CD4-positive, alpha-beta T cell (primary cell): Measurements from ENCODE around the gene ANXA2. TPM values are rescaled to one million over a fixed set of nuclear protein-coding genes. Genes with fewer than 3 reads are reported as not detected.

ENCODE experiments used
- ATAC-seq: fragments of 200-7000 bp; cut with Tn5 transposase; one replicate; pipeline ENCODE4 v1.10.0; 2022; ENCODE audit warnings: mild to moderate bottlenecking; ENCODE audit not compliant: poor library complexity
- CTCF ChIA-PET: fragments of 350-600 bp; sonication (Branson Sonifier 250); formaldehyde crosslinking; loops from one replicate; lab custom pipeline; 2021; ENCODE audit warnings: antibody characterized with exemption, inconsistent platforms; lab: Charles Lee
- POLR2A ChIA-PET: fragments of 350-600 bp; sonication (Branson Sonifier 250); formaldehyde crosslinking; loops from one replicate; lab custom pipeline; 2021; ENCODE audit warnings: antibody characterized with exemption, inconsistent platforms; lab: Charles Lee
- DNase-seq, 14 experiments: peaks; one replicate each; pipeline ENCODE4 v3.0.0-alpha.2; 2013 to 2020; ENCODE audit warnings: mixed read lengths in 2 of 14
- H3K27ac ChIP-seq, 2 donors: one replicate each; pipeline versions ENCODE4 v1.5.1 to v1.7.0; 2013; ENCODE audit warnings: low read length in 2 of 2, low read depth in 1 of 2, mild to moderate bottlenecking in 1 of 2
- H3K27me3 ChIP-seq, 2 experiments: 1 replicate in 1 of 2; 2 replicates in 1 of 2; pipeline versions ENCODE4 v1.6.1 to v1.7.0; 2013; ENCODE audit warnings: low read length in 2 of 2, control low read depth in 1 of 2, mild to moderate bottlenecking in 1 of 2, moderate library complexity in 1 of 2; ENCODE audit not compliant: insufficient read depth in 2 of 2, control insufficient read depth in 1 of 2
- H3K36me3 ChIP-seq: one replicate; pipeline ENCODE4 v1.6.1; 2013; ENCODE audit warnings: low read length, control low read depth; ENCODE audit not compliant: insufficient read depth
- H3K4me1 ChIP-seq: one replicate; pipeline ENCODE4 v1.6.1; 2013; ENCODE audit warnings: low read length, control low read depth; ENCODE audit not compliant: insufficient read depth
- H3K4me3 ChIP-seq: one replicate; pipeline ENCODE4 v1.5.1; 2013; ENCODE audit warnings: mild to moderate bottlenecking, low read length, moderate library complexity
- H3K9me3 ChIP-seq, 2 experiments: 1 replicate in 1 of 2; 2 replicates in 1 of 2; pipeline versions ENCODE4 v1.6.1 to v1.7.0; 2013; ENCODE audit warnings: low read length in 2 of 2, mild to moderate bottlenecking in 2 of 2, control low read depth in 1 of 2, moderate library complexity in 1 of 2; ENCODE audit not compliant: control insufficient read depth in 1 of 2, insufficient read depth in 1 of 2
- H3K27ac Mint-ChIP-seq: one replicate; pipeline ENCODE4 v1.8.0; 2020; ENCODE audit warnings: mixed read lengths
- H3K27me3 Mint-ChIP-seq: one replicate; pipeline ENCODE4 v1.8.0; 2021; ENCODE audit warnings: mixed read lengths
- H3K36me3 Mint-ChIP-seq: one replicate; pipeline ENCODE4 v1.8.0; 2021; ENCODE audit warnings: low read depth, mixed read lengths
- H3K4me1 Mint-ChIP-seq: one replicate; pipeline ENCODE4 v1.8.0; 2021; ENCODE audit warnings: low read depth, mixed read lengths
- H3K4me3 Mint-ChIP-seq: one replicate; pipeline ENCODE4 v1.8.0; 2020; ENCODE audit warnings: mild to moderate bottlenecking, mixed read lengths
- H3K9me3 Mint-ChIP-seq: one replicate; pipeline ENCODE4 v1.8.0; 2020; ENCODE audit warnings: mixed read lengths
- intact Hi-C, 2 experiments: fragments of 100-400 bp; cut with DNase I in 1 of 2; cut with micrococcal nuclease in 1 of 2; formaldehyde crosslinking; loops; one replicate each; pipeline versions ENCODE4 v1.15.1 to v1.9.0; 2023 to 2025; cut with DNase I, micrococcal nuclease
- total RNA-seq, 174 experiments: library from RNA in 2 of 174; stranded (reverse) in 2 of 174; gene quantifications; one replicate each; pipeline ENCODE4 v1.2.3 and lab custom pipeline; 2021 to 2026
- TF ChIP-seq, protein P1 (sequence below): fragments of 200-600 bp; IDR thresholded peaks from one replicate; pipeline ENCODE4 v1.8.0; 2022; ENCODE audit warnings: antibody characterized with exemption, mild to moderate bottlenecking

Gene ANXA2
- total RNA-seq, 2 experiments from 2014 or later = 70.8 to 74.5 TPM

DNA sequence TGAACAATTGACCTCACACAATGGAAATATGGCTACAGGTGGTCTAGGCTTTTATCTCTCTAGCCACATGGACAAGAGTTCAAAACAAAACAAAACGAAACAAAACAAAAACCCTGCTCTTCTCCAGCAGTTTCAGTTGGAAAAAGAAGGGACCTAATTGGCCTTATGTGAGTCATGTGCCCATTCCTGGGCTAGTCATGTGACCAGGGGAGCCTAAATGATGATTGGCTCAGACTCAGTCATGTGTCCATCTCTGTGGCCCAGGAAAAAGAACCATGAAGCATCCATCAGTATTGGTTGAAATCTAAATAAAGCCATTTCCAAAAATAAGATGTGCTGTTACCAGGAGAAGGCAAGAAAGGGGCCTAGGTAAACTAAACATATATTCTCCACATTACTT is 96.8 kb downstream of the ANXA2 start:
- POLR2A ChIA-PET = no interaction called here

DNA sequence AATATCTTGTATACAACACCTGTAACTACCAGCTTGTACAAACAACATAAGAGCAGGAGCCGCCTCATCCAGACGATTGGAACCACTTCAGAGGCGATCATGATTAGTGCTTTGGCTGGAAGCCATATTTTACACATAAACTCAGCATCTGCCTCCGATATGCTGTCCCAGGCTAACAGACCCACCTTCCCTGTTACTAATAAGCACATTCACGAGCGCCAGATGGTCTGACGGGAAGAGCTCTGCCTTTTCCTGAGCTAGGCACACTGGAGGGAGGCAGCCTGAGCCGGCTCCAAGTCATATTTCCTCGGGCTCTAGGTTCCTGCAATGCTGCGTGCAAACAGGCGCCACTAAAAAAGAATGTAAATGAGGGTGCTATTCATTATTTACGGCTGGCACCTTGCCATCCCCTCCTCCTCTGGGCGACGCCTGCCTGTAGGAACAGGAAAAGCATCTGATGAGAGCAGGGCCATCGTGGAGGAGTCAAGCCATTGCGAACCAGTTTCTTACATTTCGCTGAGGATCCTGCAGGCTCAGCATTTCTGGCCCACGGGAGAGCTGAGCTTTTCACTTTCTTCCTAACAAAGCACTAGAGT is 98.2 kb downstream of the ANXA2 start:
- POLR2A ChIA-PET = no interaction called here
- H3K4me1 ChIP-seq = no peaks in the 10 kb centered on the region
- no peaks in the 10 kb centered on the region for H3K4me1 Mint-ChIP-seq
- ATAC-seq = no peak
- no peak overlapping the region for H3K27ac Mint-ChIP-seq
- intact Hi-C loops = no loop called here
- H3K4me3 ChIP-seq = no peak overlapping the region
- TF ChIP-seq, protein P1, sequence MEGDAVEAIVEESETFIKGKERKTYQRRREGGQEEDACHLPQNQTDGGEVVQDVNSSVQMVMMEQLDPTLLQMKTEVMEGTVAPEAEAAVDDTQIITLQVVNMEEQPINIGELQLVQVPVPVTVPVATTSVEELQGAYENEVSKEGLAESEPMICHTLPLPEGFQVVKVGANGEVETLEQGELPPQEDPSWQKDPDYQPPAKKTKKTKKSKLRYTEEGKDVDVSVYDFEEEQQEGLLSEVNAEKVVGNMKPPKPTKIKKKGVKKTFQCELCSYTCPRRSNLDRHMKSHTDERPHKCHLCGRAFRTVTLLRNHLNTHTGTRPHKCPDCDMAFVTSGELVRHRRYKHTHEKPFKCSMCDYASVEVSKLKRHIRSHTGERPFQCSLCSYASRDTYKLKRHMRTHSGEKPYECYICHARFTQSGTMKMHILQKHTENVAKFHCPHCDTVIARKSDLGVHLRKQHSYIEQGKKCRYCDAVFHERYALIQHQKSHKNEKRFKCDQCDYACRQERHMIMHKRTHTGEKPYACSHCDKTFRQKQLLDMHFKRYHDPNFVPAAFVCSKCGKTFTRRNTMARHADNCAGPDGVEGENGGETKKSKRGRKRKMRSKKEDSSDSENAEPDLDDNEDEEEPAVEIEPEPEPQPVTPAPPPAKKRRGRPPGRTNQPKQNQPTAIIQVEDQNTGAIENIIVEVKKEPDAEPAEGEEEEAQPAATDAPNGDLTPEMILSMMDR = no peak
- CTCF ChIA-PET = no interaction called here
- peaks cover 0 to 5% of the 10 kb centered on the region in 2 experiments for H3K9me3 ChIP-seq
- DNase-seq = no peak
- peaks cover 15% of the 10 kb centered on the region for H3K27me3 Mint-ChIP-seq
- peaks cover 3% of the 10 kb centered on the region for H3K9me3 Mint-ChIP-seq
- no peak overlapping the region for H3K27ac ChIP-seq
- H3K4me3 Mint-ChIP-seq = no peak overlapping the region
- H3K27me3 ChIP-seq = no peaks in the 10 kb centered on the region
- no peaks in the 10 kb centered on the region for H3K36me3 Mint-ChIP-seq
- H3K36me3 ChIP-seq = no peaks in the 10 kb centered on the region

More for the DNA sequence above, 96.8 kb downstream of the ANXA2 start:
- H3K4me1 ChIP-seq = no peaks in the 10 kb centered on the region
- no peaks in the 10 kb centered on the region for H3K36me3 Mint-ChIP-seq
- intact Hi-C loops = no loop called here
- no peaks in the 10 kb centered on the region for H3K9me3 ChIP-seq
- H3K4me3 ChIP-seq = no peak overlapping the region
- no peak for ATAC-seq
- H3K4me3 Mint-ChIP-seq = no peak overlapping the region
- DNase-seq = no peak
- H3K27ac ChIP-seq = no peak overlapping the region
- TF ChIP-seq, protein P1 = no peak
- H3K36me3 ChIP-seq = no peaks in the 10 kb centered on the region
- H3K27me3 Mint-ChIP-seq = peaks cover 26% of the 10 kb centered on the region
- peaks cover 3% of the 10 kb centered on the region for H3K9me3 Mint-ChIP-seq
- H3K4me1 Mint-ChIP-seq = no peaks in the 10 kb centered on the region
- no peaks in the 10 kb centered on the region for H3K27me3 ChIP-seq
- no peak overlapping the region for H3K27ac Mint-ChIP-seq
- CTCF ChIA-PET = no interaction called here

Other genes with a start within 250 kb of the ANXA2 start
- gene ICE2, start 81.2 kb upstream of the ANXA2 start, total RNA-seq = 10 to 100 TPM; 20.4 to 23.4 TPM